ENCODE data around the gene ZFHX2.
A peak's percentile ranks its signal among the peaks of the same experiment; 100 is the strongest.
"Not testable (repeated sequence)": the region's sequence is repeated elsewhere in the genome, so short reads cannot be mapped to it uniquely, and the experiment has no call there.

Gene ZFHX2

DNA sequence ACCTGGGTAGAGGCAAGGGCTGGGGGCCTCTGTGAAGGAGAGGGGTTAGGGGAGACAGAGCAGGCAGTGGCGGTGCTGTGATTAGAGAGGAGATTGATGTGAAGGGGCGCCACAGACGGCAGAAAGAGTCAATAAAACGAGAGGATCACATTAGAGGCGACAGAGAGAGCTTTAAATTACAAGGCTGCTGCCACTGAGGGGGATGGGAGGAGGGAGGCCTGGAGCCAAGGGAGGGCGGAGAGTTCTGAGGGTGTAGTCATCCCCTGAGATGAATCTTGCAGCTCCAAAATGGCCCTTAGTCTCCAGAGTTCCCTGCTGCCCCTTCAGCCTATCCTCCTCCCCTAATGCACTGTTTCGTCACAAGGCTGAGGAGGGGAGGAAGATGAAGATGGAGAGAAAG is 12.8 kb downstream of the ZFHX2 start:
- DNase-seq, result no peak

DNA sequence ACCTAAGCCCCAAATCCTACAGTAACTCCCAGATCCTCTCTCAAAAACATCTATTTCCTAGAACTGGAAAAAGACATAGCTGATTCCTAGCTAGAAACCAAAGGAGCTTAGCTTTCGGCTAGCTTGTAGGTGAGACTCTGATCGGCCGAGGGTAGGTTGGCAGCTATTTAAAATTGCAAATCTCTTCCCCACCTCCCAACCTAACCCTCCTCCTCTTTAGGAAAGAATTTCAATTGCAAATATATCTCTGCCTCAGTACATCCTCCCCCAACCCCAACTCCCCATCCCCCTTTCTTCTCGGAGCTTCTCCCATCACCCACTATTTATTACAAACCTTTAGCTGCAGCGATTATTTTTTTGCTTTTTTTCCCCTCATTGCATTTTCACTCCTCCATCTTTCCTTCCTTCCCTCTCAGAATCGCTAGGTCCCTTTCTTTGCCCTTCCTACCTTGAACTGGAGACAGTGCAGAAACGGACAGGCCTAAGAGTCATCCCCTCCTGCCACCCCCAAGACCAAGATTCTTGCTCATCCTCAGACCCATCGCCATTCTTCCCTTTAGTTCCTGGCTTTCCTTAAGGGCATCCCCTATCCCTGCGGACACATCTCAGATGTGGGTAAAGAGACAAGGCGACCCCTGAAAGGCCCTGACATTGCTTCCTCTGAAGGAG is 13.4 kb downstream of the ZFHX2 start:
- no peak for DNase-seq

DNA sequence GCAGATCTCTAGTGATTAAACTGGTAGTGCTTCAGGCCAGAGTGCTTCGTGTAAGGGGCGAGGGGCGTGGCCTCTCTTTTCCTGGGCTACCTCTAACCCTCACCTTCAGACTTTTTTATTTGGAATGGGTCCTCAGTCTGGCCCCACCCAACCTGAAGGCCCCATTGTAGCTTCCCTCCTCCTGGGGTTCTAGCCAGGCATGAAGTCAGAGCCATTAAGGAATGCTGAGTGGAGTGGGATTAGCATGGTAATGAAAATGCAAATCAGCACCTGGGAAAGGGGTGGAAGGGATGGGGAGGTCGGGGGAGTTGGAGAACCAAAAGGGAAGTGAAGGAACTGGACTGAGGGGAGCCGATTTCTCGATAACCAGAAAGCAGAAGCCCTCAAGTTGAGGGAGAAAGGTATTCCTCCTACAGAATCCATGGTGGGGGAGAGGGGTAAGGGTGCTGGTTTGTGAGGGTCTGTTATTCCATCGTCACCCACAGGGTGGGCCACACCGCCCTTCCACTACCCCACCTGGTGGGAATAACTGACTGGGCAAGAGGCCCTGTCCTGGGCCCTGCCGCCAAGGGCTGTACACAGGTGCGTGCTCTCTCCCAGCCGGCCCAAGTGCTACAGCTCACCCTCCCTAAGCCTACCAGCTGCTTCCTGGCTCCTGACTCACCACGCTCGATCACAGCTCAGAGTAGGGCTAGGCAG is 14.1 kb downstream of the ZFHX2 start:
- peak in 1 of 2 experiments; percentile 7 for DNase-seq

- DNase-seq, result not testable (repeated sequence)
These were observed 14.7 kb downstream of the ZFHX2 start for GRCh38 chr14:23536906-23537305.

- no peak for DNase-seq
These were observed 15.1 kb downstream of the ZFHX2 start for GRCh38 chr14:23536494-23536893.

DNA sequence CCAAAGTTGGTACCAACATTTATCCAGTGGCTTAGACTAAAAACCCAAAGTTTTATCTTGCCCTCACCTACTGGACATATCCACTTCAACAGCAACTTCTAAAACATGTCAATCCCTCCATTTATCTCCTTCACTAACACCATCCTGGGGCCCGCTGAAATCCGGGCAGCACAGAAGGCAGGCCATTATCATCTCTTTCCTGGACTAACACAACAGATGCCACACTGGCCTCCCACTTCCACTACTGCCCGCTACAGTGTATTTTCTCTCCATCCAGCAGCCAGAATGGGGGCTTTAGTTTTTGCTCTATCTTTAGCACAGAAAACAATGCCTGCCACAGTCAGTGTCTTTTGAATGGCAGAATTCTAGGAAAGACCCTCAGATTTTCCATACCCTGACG is 15.6 kb downstream of the ZFHX2 start:
- no peak for DNase-seq

DNA sequence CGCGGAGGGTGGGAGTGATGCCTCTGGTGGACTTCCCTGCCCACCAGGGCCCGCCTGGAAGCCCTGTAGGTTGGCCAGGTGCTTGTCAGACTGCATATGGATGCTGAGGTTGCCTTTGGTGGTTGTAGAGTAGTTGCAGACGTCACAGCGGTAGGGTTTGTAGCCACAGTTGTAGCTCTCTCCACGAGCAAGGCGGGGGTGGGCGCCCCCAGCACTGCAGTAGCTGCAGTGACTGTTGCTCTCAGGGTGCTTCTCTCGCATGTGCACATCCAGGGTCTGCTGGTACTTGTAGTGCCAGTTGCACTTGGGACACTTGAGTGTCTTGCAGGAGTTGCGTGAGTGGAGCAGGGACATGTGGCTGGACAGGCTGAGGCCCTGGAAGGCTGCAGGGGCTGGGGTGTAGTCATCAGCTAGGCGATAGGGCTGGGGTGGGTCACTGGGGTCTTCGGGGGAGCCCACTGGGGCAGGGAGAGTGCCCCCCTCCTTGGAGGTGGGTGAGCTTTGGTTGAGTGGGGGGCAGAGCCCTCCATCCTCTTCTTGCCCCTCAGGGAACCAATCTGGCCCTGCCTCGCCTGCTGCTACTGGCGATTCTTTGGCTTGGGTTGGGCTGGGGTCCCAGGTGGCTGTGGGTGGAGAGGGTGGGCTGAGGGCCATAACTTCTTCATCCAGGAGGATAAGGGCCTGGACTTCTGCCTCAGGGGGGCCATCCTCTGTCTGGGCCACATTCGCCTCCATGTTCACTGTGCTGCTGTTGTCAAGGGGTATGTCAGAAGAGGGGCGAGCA is 17.7 kb downstream of the ZFHX2 start:
- no peak for DNase-seq

DNA sequence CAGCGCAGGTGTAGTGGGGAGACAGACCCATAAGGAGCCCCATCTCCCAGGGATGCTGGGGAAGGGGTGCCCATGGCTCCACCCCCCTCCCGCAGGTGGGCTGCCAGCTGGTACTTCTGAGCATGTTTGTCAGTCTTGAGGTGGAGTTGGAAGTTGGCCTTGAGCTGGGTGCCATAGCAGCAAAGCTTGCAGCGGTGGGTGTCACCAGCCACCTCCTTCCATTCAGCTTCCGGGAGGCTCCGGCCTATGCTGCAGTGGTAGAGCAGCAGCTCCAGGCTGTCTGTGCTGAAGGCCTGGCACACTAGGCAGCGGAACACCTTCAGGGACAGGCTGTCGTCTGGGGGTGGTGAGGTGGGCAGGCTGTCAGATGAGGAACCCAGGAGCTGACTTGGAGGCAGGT is 18.9 kb downstream of the ZFHX2 start:
- no peak for DNase-seq

- DNase-seq, result no peak
These were observed 20.2 kb downstream of the ZFHX2 start for GRCh38 chr14:23531391-23531790.

DNA sequence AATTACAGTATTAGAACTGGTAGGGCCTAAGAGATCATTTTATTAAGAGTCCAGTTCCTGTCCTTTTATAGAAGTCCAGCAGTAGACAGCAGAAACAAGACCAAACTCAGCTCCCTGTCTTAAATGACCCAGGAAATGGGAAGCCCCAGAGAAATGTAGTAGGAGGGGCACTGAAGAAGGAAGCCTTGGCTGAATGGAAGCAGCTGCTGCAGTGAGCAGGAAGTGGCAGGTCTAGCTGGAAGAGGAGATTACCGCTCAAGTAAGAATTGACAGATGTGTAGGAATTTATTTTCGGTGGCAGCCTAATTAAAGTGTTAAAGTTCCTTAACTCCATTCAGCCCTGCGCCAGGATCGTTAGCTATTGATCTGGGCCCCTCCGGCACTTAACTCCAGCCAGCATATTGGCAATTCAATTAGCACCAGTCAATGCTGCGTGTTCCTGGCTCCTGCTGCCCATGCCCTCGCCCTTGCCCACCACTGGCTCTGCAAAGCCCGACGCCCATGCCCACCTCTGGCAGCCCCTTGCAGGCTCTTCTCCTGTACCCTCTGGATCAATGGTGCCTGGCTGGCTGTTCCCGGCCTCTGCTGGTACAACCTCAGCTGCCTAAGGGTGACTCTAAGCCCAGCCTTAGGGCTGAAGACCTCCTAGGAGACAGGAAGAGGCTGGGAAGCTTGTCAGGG is 21.1 kb downstream of the ZFHX2 start:
- DNase-seq, result no peak

- DNase-seq, result no peak
These were observed 22.5 kb downstream of the ZFHX2 start for GRCh38 chr14:23529016-23529415.

DNA sequence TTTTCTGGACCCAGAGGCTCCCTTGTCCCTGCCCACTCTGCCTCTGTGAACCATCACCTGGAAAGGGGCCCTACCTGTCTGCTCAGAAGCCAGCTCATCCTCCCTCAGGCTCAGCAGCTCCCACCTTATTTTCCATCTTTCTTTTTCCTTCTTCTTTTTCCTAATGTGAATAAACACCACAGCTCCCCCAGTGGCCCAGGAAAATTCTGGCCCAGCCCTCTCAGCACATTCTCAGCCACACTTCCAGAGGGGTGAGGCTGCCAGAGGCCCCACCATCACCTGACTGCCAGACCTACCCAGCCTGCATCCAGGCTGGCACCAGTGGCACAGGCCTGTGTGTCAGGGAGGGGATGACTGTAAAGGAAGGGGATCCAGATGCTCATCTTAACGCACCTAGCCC is 23.0 kb downstream of the ZFHX2 start:
- DNase-seq, result no peak

- no peak for DNase-seq
These were observed 26.0 kb downstream of the ZFHX2 start for GRCh38 chr14:23525611-23526010.

DNA sequence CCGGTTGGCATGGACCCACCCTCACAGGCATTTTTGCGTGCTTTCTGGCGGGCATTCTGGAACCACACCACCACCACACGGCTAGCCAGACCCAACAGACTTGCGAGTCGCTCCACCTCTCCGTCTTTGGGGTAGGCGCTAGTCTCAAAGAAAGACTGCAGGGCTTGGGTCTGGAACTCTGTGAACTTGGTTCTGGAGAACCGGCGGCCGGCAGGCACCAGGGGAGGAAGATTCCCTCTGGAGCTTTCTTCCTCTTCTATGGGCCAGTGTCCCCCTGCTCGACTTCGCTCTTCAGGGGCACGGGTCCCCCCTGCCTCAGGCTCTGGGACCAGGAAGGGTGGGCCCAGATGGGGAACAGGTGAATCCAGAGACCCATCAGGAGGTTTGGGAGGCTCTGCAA is 26.6 kb downstream of the ZFHX2 start:
- DNase-seq, result no peak

DNA sequence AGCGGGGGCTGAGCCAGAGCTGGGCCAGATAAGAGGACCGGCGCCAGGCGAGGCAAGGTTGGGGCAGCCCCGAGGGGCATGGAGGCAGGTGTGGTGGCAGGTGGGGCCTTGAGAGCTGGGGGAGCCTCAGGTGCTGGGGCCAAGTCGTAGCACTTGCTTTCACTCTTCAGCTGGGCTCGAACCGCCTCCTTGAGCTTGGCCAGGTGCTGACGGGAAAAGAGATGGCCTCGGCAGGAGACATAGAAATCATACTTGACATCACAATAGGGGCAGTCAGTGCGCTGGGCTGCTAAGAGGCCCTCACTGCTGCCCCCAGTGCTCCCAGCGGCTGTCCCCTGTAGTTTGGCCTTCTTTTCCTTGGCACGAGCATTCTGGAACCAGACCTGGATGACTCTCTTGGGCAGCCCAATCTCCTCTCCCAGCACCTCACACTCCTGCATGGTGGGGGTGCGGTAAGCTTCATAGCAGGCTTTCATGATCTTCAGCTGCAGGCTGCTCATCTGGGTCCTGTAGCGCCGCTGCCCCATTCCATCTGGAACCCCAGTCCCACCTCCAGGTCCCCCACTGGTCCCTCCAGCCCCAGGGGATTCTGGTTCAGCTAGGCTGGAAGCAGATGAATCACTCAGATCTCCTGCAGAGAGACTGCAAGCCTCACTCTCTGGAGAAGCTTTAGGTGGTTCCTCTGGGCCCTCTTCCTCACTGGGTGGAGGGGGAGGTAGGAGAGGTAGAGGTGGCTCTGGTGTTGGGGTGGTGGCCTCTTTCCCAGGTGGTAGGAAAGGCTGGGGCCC is 28.1 kb downstream of the ZFHX2 start:
- no peak for DNase-seq

DNA sequence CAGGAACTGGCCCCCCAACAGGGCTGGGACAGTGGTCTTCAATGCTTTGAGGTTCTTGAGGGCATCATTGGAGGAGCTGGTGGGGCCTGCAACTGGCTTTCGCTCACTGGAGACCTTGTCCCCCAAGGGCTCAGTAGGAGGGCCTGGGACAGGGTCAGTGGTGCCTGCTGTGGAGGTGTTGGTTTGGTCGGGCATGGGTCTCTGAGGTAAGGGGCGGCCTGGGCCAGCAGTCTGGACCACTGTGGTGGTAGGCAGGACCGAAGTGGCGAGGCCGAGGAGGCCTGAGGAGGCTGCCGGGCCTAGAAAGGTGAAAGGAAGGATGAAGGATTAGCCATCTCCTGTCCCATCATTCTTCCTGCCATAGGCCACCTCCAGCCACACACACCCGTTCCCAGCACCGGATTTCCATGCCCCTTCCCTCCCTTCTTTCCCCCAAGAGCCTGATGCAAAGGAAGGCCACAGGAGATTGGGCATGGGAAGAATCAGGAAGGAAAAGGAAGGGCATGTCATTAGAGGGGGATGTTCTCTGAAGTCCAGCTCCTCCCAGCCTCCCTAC is 28.8 kb downstream of the ZFHX2 start:
- no peak for DNase-seq

GRCh38 chr14:23521785-23522640 is 29.6 kb downstream of the ZFHX2 start:
- DNase-seq, result no peak

GRCh38 chr14:23520899-23521533 is 30.5 kb downstream of the ZFHX2 start:
- no peak for DNase-seq

DNA sequence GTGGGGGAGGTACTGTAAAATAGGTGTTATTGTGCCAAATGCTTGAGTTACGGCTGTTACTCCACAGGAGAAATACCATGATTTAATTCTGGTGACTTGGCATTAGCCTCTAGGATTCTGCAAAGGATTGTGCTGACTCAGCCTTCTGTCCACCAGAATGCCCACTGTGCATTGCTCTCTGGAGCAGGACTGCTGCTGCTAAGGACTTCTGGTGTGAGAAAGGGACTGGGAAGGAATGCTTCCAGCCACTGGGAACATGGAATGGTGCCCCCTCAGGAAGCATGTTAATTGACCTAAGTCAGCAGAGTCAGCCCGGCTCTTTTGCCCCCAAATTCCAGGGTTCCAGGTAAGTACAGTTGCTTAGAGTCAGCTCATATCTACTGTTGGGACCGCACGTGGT is 32.9 kb downstream of the ZFHX2 start:
- DNase-seq, result no peak

DNA sequence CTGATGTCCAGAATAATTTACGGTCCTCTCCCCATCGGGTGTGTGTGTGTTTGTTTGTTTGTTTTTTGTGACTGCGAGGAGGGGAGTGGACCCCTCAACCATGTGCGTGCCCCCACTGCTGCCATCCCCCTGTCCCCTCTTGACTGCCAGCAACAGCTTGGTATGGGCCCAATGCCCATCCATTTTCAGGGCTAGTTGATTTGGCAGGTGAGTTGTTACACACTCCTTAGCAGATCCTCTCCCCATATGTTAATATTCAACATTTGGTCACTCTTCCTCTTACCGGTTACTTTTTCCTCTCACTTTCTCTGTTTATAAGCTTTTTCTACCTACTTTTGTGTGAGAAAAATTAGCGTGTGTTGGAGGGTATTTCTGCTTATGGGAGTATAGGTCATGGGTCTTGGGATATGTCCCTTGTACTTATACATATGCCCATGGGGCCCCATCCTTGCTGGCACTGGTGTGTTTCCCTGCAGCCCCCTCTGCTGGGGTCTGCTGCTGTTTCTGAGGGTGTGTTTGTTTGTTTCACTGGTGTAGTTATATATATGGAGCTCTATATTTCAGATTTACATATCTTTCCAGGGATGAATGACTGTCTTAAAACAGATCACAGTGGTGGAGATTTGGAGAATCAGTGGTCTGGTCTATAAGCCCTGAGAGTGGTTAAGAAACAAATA is 33.8 kb downstream of the ZFHX2 start:
- peak in 1 of 2 experiments; percentile 27 for DNase-seq
